ENCODE results near the gene C14orf93.

Gene C14orf93

DNA sequence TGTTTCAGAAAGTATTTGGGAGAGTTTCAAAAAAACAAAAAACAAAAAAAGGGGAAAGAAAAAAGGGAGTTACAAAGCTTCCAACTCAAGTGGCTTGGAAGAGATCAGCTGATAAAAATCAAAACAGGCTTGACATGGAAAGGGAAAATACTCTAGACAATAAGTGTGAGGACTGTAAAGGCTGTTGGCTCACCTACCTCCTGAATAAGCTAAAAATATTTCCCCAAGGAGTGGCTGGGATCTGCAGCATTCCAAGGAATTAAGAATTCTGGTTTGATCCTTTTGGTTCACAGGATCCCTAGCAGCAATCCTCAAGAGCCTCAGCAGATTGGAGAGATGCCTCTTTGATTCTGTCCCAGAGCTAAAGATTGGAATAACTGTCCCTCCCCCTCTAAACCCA, 16.4 kb downstream of the C14orf93 start:
- DNase-seq (ENCODE audit: low read depth in 1 of 2, low spot score in 1 of 2), result no peak
- in situ Hi-C loops (cut with HindIII; ENCODE audit: low pct_unique_long_range_greater_than_20kb, low sequenced_read_pairs), result no loop called here
- TF ChIP-seq JUND (IDR thresholded peaks at IDR 0.05; ENCODE audit: low read depth), result no peak

DNA sequence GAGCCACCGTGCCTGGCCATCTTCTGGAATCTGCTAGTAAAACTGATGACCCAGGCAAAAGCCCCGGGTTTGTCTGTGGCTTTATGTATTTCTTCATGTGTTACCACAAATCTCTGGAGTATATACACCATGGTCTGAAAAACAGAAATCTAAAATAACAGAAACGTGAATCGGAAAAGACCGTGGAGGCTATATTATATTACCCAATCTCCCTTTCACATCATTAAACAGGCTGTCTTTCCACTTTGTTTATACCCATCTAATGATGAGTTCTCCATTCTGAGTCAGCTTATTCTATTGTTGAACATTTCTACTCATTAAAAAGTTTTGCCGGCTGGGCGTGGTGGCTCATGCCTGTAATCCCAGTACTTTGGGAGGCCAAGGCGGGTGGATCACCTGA, 18.1 kb downstream of the C14orf93 start:
- no peak for DNase-seq (ENCODE audit: low read depth in 1 of 2, low spot score in 1 of 2)
- in situ Hi-C loops (cut with HindIII; ENCODE audit: low pct_unique_long_range_greater_than_20kb, low sequenced_read_pairs), result no loop called here
- no peak for TF ChIP-seq JUND (IDR thresholded peaks at IDR 0.05; ENCODE audit: low read depth)

DNA sequence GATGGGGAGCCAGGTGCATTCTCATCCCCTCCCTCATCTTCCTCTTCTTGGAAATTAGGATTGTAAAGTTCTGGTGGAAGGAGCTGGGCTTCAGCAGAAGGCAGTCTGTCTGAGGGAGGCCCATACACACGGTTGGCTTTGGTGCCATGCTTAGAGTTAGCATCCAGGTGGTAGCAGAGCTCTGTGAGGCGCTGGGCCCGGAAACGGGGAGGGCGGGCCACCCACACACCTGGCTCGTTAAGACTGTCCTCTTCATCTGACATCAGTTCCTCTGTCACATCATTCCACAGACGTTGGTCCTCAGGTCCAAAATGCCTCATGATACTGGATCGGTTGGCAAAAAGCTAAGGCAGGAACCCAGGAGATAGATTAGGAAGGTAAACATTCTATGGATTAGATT, 22.7 kb downstream of the C14orf93 start:
- no peak for DNase-seq (ENCODE audit: low read depth in 1 of 2, low spot score in 1 of 2)
- in situ Hi-C loops (cut with HindIII; ENCODE audit: low pct_unique_long_range_greater_than_20kb, low sequenced_read_pairs), result no loop called here
- TF ChIP-seq JUND (IDR thresholded peaks at IDR 0.05; ENCODE audit: low read depth), result no peak

DNA sequence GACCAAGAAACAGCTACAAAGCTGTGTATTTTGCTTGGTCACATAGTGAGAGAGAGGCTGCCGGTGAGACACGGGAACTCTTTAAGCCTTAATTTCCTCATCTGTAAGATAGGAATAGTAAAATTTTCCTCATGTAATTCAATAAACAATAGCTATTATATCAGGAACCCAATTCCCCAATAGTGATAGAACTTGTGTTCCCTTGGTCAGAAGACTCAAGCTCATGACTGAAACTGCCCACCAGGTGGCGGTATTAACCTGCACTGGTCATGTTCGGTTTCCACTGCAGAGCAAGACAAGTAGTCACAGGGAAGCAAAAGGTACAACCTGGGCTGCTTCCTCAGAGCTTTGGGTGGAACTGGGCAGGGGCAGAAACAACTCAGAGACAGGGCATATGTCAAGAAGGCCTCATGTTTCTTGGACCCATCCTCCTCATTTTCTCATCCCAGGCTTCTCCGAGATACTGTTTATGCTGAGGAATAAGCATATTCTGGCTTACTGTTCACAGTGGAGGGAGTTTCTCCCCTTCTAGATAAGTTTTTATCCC, 23.4 kb downstream of the C14orf93 start:
- TF ChIP-seq JUND (IDR thresholded peaks at IDR 0.05; ENCODE audit: low read depth), result no peak
- in situ Hi-C loops (cut with HindIII; ENCODE audit: low pct_unique_long_range_greater_than_20kb, low sequenced_read_pairs), result no loop called here
- peak; percentile 63 to 85 for DNase-seq (ENCODE audit: low read depth in 1 of 2, low spot score in 1 of 2)

DNA sequence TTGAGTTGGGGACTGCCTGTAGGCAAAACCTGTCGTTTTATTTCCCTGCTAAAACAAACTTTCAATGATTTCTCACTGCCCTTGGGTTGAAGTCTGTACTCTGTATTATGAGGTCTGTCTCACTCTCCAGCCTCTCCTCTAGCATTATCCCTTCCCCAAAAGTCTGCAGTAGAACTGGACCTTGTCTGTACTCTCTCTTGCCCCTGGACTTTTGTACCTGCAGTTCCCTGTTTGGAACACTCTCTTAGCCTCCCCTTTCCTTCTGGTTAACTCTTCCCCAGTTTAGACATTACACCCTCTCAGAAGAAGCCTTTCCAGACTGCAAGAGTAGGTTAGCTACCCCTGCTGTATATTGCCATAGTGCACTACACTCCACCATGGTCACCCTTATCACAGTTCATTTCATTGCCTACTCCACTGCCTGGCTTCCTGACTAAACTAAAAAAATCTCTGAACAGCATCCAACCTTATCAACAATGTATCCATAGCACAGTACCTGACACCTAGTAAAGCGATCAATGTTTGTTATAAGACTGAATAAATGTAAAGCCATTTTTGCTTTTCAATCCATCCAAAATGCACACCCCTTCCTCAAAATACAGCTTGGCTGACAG, 23.9 kb downstream of the C14orf93 start:
- in situ Hi-C loops (cut with HindIII; ENCODE audit: low pct_unique_long_range_greater_than_20kb, low sequenced_read_pairs), result no loop called here
- TF ChIP-seq JUND (IDR thresholded peaks at IDR 0.05; ENCODE audit: low read depth), result no peak

DNA sequence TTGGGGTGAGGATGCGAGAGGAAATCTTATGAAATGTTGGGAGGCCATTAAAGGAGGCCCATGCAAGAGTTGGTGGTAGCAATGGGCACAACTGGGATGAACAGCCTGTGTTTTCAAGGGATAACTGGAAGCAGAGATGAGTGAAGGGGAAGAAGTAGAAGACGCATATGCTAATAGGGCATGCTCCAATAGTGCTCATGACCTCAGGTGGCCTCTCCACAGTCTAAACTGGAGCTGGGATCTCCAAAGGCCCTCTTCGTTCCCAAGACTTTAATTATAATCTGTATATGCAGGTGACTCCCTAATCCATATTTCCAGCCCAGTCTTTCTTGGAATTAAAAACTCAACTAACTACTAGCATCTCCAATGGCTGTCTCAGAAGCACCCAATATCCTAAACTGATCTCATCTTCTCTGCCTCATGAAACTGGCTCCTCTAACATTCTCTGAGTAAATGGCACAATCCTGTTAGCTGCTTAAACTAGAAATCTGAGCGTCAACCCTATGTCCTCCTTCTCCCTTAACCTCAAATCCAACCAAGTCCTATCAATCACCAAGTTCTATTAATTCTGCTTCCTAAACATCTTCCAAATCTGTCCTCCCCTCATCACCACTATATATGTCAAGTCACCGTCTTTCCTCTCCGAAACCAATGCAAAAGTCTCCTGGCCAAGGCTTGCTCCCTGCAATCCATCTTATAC, 24.8 kb downstream of the C14orf93 start:
- in situ Hi-C loops (cut with HindIII; ENCODE audit: low pct_unique_long_range_greater_than_20kb, low sequenced_read_pairs), result no loop called here
- TF ChIP-seq JUND (IDR thresholded peaks at IDR 0.05; ENCODE audit: low read depth), result no peak
- no peak for DNase-seq (ENCODE audit: low read depth in 1 of 2, low spot score in 1 of 2)

More for the DNA sequence above, 23.9 kb downstream of the C14orf93 start:
- no peak for DNase-seq (ENCODE audit: low read depth in 1 of 2, low spot score in 1 of 2)

DNA sequence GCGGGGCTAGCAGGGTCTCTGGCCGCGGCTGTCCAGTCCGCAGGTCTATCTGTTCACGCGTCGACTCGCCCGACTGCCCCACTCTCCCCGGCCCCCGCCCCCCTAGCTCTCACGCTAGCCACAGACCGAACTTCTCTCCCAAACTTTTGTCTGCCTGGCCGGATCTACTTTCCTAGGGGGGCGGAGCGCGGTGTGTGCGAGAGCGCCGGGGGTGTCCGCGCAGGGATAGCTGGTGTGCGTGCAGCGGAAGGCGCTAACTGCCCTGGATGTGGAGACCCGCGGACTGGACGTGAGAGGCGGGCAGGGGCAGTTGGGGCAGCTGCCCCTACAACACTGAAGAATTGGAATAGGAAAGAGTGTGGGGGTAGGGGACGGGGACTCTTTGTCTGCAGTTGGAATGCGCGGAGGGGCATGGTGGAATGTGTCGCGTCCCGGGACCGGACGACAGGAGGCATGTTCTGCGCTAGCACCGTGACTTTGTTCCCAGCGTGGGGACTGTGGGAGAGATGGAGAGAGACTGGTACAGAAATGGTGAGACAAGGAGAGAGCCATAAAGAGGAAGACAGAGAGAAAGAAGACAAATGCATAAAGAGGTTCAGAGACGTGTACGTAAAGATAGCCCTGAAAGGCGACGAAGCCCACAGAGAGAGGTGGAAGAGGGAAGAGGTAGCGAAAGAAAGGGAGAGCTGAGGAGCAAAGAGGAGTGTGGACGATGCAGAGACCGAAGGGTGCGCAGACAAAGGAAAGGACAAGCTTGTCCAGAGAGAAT, 27.3 kb downstream of the C14orf93 start, which contains the start of gene AJUBA:
Gene AJUBA, minus strand, starts transcription at position 75 of the 769 bp plus-strand sequence. CDS start 285 bp downstream, outside the sequence.
- in situ Hi-C loops (cut with HindIII; ENCODE audit: low pct_unique_long_range_greater_than_20kb, low sequenced_read_pairs), result no loop called here
- no peak for TF ChIP-seq JUND (IDR thresholded peaks at IDR 0.05; ENCODE audit: low read depth)
- peak; percentile 79 to 95 for DNase-seq (ENCODE audit: low read depth in 1 of 2, low spot score in 1 of 2)

DNA sequence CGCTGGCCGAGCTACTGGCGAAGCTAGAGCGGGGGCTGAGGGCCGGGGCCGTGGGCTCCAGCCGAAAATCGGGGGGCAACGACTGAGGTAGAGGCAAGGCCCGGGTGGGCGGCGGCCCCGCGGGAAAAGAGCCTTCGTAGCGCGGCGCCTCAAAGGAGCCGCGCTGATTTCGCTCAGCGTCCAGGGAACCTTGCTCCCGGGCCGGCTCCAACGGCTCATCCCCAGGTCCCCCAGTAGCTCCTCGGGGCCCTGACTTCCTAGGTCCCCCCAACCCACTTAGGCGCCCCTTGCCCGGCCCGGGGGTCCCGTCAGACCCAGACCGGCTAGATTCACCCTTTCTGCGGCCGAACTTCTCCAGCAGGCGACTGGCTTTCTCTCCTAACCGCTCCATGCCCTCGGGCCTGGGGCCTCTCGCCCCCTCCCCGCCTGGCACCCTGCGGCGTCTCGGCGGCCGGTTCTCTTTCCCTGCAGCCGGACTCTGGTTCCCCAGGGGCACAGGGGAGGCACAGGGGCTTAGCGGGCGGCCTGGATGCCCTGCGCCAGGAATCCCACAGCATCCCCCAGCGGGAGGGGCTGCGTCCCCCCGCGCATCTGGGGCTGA, 28.0 kb downstream of the C14orf93 start:
- no peak for DNase-seq (ENCODE audit: low read depth in 1 of 2, low spot score in 1 of 2)
- no peak for TF ChIP-seq JUND (IDR thresholded peaks at IDR 0.05; ENCODE audit: low read depth)
- in situ Hi-C loops (cut with HindIII; ENCODE audit: low pct_unique_long_range_greater_than_20kb, low sequenced_read_pairs), result no loop called here

DNA sequence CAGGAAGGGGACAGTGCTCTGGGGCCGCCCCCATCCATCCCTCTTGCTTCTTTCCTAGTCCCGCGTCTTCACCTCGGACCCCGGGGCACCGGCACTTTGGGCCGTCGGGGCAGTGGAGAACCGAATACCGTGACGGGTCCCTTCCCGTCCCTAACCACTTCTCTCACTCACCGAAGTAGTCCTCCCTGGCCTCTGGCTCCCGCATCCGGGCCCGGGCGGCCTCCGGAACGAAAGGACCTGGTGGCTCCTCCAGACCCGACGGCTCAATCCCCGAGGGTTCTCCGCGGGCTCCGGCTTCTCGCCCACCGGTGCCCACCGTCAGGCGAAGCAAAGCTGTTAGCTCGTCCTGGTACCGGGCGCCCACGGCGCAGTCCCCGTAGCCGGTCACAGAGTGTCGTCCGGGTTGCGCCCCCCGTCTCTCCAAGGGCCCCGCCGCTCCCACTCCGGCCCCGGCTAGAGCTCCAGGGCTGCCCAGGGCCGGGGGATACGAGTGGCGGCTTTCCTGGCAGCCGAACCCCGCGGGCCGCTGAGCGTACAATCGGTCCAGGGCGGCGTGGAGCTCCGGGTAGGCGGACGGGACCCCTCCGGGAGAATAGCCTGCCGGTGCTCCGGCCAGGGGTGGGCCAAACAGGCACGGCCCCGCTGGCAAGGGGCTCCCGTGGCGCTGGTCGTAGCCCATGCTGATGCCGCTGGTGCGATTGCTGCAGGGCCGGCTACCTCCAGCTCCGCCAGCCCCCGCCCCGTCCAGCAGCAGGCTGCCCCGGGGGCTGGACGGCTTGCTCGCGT, 28.7 kb downstream of the C14orf93 start:
- DNase-seq (ENCODE audit: low read depth in 1 of 2, low spot score in 1 of 2), result no peak
- in situ Hi-C loops (cut with HindIII; ENCODE audit: low pct_unique_long_range_greater_than_20kb, low sequenced_read_pairs), result no loop called here
- TF ChIP-seq JUND (IDR thresholded peaks at IDR 0.05; ENCODE audit: low read depth), result no peak

DNA sequence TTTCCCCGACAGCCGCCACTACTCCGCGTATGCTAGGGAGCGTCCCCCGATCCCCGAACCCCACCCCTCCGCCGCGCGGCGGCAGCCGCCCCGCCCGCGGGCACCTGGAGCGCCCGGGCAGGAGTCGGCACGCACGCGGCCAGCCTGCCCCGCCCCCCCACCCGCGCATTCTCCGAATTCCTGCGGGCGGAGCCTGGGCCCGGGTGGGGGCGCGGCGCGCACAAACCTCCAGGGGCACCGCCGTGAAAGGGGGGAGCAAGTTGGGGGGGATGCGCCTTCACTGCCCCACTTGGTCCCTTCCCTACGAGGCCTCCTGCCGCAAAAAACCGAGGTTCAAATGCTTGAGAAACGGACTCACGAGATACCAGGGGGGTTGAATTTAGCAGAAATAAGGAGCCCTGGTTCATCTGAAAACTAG, 29.3 kb downstream of the C14orf93 start:
- in situ Hi-C loops (cut with HindIII; ENCODE audit: low pct_unique_long_range_greater_than_20kb, low sequenced_read_pairs), result no loop called here
- TF ChIP-seq JUND (IDR thresholded peaks at IDR 0.05; ENCODE audit: low read depth), result no peak
- peak; percentile 52 to 70 for DNase-seq (ENCODE audit: low read depth in 1 of 2, low spot score in 1 of 2)

DNA sequence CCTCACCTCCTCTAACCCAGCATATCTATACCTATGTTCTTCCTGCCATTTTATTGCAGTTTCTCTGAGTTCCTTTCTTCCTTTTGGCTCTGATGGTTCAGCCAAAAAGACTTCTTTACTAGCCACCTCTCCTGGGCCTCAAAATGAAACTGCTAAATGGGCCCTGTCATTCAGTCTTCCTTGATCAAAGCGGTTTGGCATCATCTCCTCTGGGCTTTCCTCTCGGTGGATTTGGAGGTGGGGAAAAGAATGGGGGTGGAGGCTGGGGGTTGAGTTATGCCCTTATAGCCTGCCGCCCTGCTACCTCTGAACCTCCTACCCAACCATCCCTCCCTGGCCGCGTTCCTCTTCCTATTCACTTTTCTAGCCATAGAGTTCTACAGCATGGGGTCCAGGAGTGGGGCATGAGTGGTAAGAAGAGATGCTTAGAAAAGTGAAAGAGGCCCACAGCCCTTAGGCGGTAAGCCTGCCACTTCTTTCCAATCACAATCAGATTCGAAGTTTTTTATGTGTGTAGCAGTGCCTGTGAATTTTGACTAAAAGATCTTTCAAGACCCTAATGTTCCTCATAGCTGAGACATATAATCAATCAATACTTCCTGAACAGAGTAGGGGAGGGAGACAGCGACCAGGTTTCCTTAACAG, 30.1 kb downstream of the C14orf93 start:
- TF ChIP-seq JUND (IDR thresholded peaks at IDR 0.05; ENCODE audit: low read depth), result no peak
- DNase-seq (ENCODE audit: low read depth in 1 of 2, low spot score in 1 of 2), result no peak
- in situ Hi-C loops (cut with HindIII; ENCODE audit: low pct_unique_long_range_greater_than_20kb, low sequenced_read_pairs), result no loop called here
